GM19238 (cell line): ENCODE measurements around the gene TNS3.
A peak's percentile ranks its signal among the peaks of the same experiment; 100 is the strongest.

Experiments used
- DNase-seq: peaks from one replicate; pipeline ENCODE4 v3.0.0; 2011; ENCODE audit warnings: low spot score; ENCODE audit not compliant: insufficient read length

The TNS3 gene

DNA sequence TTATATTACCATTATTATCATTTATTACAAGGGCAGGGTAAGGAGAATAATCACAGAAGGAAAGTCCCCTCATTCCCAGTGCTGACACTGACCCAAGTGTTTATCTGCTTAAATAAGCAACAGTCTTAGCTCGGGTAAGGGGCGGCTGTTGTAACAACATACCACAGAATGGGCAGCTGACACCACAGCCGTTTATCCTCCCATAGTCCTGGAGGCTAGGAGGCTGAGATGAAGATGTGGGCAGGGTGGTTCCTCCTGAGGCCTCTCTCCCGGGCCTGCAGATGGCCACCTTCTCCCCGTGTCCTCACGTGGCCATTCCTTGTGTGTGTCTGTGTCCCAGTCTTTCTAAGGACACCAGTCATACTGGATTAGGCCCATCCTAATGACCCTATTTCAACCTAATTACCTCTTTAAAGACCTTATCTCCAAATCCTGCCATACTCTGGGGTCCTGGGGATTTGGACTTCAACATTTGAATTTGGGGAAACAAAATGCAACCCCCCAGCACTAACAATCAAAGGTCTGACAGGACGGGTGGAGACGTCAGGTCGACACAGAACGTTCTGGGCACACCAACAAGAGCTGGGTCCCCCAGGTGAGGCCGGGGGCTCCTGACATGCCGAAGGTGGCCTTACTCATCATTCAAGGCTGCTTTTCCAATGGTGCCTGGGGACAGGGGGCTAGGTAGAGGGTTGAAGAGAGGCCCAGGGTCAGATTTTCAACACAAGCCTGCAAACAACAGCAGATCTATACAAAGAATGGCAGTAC, 93.5 kb downstream of the TNS3 start:
- DNase-seq, result no peak

DNA sequence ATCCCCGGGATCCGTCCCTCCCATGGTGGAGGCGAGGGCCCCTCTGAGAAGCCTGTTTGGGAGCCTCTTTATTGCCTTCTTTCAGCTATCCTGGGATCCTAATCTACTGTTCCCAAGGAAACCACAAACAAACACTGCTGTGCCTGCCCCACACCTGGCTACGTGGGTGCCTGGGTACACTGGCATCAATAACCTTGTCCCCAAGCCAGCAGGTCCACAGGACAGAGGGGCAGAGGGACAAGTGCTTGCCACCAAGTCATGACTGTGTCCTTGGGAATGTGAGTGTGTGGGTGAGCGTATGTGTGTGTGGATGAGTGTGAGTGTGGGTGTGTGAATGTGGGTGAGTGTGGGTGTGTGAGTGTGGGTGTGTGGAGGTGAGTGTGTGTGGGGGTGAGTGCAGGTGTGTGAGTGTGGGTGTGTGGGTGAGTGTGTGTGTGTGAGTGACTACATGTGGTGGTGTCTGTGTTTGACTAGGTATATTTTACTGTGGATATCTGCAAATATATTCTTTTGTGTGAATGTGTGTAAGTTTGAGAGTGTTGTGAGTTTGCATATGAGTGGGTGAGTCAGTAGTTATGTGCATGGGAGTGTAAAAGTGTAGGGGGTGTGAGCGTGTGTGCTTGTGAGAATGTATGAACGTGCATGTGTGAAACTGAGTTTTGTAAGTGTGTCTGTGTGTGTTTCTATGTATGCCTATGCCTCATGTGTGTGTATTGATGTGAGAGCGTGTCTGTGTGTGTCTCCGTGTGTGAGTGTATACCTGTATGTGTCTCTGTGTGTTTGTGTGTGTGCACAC, 96.1 kb downstream of the TNS3 start:
- DNase-seq, result no peak

- DNase-seq, result no peak
Measured at GRCh38 chr7:47484923-47485639, 96.8 kb downstream of the TNS3 start.

DNA sequence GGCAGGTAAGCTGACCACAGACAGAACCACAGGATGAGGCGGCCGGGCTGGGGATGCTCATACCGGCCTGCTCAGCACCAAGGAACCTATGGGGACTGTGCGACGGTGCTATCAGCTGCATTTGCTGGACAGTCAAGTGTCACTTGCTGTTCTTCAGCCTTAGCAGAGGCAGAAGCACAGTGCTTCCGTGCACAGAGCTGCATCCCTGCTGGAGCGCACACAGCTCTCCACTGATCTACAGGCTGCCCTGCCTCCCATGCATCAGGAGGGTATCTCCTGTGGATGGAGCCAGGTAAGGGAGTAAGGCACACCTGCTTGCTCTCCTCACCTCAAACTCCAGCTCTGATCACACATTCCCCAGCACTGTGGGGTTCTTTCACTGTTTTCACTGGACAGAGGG, 97.5 kb downstream of the TNS3 start:
- no peak for DNase-seq

GRCh38 chr7:47483604-47484273, 98.2 kb downstream of the TNS3 start:
- no peak for DNase-seq

DNA sequence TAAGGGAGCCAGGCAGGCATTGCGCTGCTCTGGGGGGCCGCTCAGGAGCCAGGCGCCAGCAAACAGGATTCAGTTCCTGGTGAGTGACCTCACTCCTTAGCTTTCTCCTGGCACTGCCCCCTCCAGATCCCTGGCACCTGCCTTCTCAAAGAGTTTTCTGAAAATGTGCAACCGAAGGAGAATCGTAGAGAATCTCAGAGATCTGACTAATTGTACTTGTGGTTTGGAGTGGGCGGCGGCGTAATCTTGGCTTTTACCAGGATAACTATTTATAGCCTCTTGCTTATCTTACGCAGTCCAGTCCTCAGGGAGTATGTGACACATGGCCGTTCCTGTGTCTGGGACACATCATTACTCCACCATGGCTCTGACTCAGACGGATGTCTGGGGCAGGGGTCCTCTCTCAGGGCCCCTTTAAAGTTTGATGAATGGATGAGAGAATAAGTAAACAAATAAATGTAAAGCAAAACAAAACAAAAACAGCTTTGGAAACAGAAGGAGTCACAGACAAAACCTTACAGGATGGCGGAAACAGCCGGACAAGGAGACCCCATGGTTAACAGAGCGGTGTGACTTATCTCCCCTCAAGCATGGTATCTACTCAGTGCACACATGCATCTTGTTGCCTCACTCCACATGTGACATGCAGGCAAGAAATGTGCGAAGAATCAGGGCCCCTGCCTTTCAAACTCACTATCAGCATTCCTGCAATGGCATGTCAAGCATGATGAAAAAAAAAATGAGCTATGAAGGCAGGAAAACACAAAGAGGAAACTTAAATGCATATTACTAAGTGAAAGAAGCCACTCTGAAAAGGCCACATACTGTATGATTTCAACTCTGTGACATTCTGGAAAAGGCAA, 99.7 kb downstream of the TNS3 start:
- no peak for DNase-seq

DNA sequence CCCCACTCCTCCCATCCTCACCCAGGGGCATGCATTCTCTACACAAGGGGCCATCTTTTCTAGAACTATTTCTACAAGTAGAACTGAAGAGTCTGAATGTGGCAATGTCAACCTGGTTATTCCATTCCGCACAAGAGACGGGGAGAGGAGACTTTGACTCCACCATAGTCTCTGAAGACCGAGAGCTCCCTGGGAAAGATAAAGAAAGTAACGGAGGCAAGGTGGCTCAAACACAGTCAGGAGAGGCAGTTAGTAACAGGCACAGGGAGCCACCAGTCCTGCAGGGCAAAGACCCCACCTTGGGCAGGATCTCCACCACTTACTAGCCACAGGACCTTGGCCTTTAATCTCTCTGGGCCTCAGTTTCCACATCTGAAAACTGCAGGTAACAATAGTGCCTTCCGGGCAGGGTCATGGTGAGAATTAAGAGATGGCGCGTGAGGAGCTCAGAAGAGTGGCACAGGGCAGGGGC, 100.3 kb downstream of the TNS3 start:
- DNase-seq, result no peak

DNA sequence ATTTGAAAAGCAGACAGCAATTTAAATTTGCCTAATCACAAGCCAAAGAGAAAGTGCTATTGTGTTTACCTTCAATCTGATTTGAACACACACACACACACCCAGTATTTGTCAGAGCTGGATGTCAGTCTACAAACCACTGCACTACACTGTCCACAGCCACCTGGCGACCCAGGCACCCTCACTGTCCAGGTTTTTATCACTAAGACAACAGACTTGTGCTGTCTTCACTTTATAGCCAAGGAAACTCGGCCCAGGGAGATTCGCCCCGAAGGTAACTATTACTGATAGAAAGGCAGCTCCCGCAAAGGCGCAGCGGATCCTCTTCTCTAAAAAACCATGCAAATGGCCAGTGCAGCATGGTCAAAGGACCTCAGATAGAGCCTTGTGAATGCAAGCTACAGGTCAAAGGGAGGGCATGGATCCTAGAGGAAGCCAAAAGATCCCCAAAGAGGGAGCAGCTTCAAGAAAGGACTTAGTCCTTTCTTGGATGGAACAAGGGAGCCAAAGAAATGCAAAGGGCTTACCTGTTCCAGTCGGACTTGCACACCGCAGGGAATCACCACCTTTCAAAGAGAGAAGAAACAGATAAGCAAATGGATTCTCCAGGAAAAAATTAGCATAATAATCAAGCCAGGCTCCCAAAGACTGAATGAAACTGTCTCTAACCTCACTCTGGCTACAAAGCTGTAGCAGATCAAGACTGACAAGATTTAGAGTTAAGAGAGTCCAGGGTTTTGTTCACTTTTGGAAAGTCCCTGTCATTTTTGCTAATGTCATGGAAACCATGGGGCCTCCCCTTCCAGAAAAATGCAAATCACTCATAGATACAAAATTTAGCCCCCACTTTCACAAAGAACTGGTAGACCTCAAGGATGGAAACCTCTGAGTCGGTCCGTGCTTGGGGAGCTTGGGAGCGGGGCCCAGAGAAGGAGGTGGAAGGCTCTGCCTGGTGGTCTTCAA, 101.1 kb downstream of the TNS3 start:
- no peak for DNase-seq

DNA sequence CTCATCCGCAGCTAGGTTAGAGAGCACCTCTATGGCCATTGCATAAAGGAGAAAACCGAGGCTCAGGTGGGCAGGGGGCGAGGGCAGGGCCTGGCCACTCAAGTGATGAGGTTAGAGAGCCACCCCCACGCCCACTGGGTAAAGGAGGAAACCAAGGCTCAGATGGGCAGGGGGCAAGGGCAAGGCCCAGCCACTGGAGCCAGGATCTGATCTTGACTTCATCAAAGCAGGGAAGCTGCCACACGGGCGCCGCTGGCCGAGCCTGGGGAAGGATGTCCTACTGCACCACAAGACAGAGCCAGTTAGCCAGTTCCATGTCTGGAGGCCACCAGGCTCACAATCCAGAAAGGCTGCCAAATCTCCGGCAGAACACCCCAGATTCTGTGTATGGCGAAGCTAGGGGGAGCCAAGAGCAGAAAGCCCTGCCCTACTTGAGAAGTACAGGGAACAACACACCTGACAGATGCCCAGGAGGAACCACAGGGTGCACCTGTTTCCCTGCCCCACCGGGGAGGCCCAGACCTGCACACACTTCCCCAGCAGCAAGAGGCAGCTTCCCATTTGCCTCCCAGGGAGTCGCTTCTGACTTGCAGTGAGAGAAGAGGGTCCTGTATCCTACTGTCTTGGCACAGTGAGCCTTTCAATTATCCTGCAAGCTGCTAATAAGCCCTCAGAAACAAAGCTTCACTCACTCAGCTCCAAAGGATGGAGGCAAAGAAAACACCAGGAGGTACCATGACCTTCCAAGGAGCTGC, 101.9 kb downstream of the TNS3 start:
- DNase-seq, result no peak

DNA sequence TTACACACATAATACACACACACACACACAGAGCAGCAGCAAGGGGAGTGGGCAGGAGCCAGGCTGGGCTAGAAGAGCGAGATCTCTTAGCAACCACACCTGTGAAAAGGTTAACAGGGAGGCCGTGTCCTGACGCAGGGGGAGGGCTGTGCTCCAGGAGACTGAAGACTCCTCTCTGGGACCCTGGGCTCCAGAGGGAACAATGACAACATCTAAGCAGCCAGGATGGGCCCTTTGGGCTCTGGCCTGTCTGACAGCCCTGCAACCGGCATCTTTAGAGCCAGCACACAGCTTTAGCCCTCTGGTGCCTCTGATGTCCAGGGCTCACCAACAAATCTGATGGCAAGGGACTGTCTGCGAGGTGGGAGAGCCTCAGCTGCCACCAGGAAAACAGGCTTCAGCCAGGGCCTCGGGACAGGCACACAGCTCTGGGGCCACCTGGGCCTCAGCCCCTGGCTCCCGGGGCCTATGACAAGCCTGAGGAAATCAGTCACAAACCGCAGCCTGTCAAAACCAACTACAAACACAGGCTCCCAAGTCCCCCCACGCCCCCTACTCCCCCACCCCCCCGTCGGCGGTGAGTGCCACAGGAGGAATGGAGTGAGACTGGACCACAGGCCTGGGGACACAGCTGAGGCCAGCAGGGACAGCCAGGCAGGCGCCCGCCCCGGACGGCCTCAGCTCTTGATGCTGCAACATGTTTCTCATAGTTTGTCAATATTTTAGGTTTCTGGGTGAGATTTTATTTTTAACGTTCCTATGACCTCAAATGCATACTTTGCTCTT, 102.8 kb downstream of the TNS3 start:
- DNase-seq, result no peak

DNA sequence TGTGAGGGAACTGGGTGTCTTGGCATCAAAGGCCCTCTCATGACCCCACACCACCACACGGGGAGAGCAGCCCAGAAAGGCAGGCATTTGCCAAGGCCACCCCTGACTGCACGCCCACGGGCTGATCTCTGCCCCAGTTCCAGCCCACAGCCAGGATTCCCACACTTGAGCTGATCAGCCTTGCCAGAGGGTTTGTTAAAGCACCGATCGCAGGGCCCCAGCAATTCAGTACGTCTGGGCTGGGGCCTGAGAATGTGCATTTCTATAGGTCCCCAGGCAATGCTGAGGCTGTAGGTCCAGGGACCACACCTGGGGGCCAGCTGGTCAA, 103.9 kb downstream of the TNS3 start:
- DNase-seq, result no peak

DNA sequence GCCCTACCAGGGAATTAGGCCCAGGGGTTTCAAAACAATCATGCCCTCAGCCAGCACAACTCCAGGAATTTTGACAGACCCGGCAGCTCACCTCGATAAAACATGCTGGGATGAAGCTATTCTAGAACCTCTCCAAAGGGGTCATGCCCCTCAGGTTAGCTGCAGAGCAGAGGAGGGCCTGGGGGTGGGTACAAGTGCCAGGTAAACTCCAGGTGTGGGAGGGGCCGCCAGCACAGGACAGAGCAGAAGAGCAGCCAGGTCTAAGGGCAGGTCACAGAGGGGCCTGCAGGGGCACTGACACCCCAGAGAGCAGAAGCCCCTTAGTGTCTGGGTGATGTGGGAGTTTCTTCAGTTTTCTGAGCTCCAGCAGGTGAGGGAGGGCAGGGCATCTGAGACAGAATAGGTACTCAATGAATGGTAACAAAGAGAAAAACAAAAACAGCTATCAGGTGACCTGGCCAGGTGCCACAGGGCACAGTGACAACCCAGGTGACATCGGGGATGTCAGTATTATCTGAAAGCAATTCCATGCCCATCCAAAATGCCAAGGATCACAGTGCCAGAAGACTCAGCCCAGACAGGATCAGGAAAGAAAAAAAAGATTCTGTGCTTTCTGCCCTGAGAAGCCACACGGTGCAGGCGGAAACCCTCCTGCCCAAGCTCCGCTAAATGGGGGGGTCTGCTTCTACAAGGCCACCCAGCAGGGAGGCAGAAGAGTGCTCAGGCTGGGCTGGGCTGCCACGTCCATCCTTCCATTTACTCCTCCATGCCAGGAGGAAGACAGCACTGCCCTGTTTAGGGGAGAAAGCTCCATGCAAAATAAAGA, 104.5 kb downstream of the TNS3 start:
- no peak for DNase-seq

DNA sequence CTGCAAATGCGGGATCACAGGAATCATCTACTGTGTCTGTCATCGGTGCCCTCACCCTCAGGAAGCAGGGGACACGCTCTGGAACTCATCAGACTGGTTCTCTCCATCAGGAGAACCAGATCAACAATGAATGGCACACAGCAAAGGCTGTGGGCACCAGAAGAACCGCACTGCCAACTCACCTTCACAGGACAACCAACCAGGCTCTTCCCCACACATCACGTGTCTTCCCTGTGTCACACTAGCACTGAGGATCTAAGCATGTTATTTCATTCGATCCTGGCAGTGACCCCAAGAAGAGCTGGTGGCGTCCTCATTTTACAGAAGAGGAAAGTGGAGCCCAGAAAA, 106.1 kb downstream of the TNS3 start:
- no peak for DNase-seq

- DNase-seq, result peak; percentile 69
Measured at GRCh38 chr7:47474937-47475879, 106.7 kb downstream of the TNS3 start.

- DNase-seq, result no peak
Measured at GRCh38 chr7:47474211-47474936, 107.5 kb downstream of the TNS3 start.
